Calu3 (cell line): ENCODE results near the gene STMND1. TPM values are rescaled to one million over a fixed set of nuclear protein-coding genes. Genes with fewer than 3 reads are reported as not detected.
"Not testable (repeated sequence)": the region's sequence is repeated elsewhere in the genome, so short reads cannot be mapped to it uniquely, and the experiment has no call there.

Experiments
- BruUV-seq: library from RNA; stranded (reverse); fragments of 400-500 nt; replicated peaks from 2 replicates; lab custom pipeline; 2021; lab: Mats Ljungman, UMichigan
- CTCF ChIA-PET: fragments of 300-600 bp; sonication (Branson Sonifier 250); formaldehyde crosslinking; loops from one replicate; lab custom pipeline; 2022; ENCODE audit warnings: antibody characterized with exemption; lab: Charles Lee
- DNase-seq: peaks from one replicate; pipeline ENCODE4 v3.0.0; 2022
- H3K27ac Mint-ChIP-seq: one replicate; pipeline ENCODE4 v1.8.0; 2022; ENCODE audit warnings: mixed read lengths; ENCODE audit not compliant: unreplicated experiment
- H3K27me3 Mint-ChIP-seq: one replicate; pipeline ENCODE4 v1.8.0; 2022; ENCODE audit warnings: mixed read lengths; ENCODE audit not compliant: unreplicated experiment
- H3K36me3 Mint-ChIP-seq: one replicate; pipeline ENCODE4 v1.8.0; 2022; ENCODE audit warnings: mild to moderate bottlenecking, moderate library complexity, mixed read lengths; ENCODE audit not compliant: insufficient read depth, unreplicated experiment
- H3K4me1 Mint-ChIP-seq: one replicate; pipeline ENCODE4 v1.8.0; 2022; ENCODE audit warnings: mild to moderate bottlenecking, low read depth, mixed read lengths; ENCODE audit not compliant: unreplicated experiment
- H3K4me3 Mint-ChIP-seq: one replicate; pipeline ENCODE4 v1.8.0; 2022; ENCODE audit warnings: mild to moderate bottlenecking, low read depth, moderate library complexity, mixed read lengths; ENCODE audit not compliant: unreplicated experiment
- H3K9me3 Mint-ChIP-seq: one replicate; pipeline ENCODE4 v1.8.0; 2022; ENCODE audit warnings: low read depth, mixed read lengths; ENCODE audit not compliant: unreplicated experiment
- intact Hi-C: fragments of 100-400 bp; cut with micrococcal nuclease; formaldehyde crosslinking; loops from one replicate; pipeline ENCODE4 v1.10.0; 2022; ENCODE audit not compliant: unreplicated experiment
- total RNA-seq: library from RNA; stranded (reverse); gene quantifications from 2 replicates; pipeline ENCODE4 v1.2.3, GENCODE V29; 2022
- TF ChIP-seq, protein P1 (sequence below): fragments of 200-600 bp; IDR thresholded peaks from one replicate; pipeline ENCODE4 v1.8.0; 2022; ENCODE audit warnings: antibody characterized with exemption; ENCODE audit not compliant: unreplicated experiment

STMND1 gene
- total RNA-seq, 1 experiment from 2014 or later, result 0.68 TPM

DNA sequence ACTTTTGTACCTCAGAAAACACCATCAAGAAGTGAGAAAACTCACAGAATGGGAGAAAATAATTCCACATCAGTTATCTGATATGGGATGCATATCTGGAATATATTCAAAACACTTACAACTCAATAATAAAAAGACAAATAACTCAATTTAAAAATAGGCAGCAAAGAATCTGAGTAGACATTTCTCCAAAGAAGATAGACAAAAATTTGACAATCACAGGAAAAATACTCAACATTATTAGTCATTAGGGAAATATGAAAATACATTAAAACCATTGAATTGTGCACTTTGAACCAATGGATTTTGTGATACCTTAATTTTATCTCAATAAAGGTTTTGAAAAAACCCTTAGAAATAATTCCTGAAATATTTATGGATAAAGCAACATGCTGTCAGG lies 36.9 kb upstream of the STMND1 start:
- Mint-ChIP-seq H3K27ac (no peak overlapping the region), H3K4me1 (no peaks in the 10 kb centered on the region), H3K4me3 (no peak overlapping the region), H3K36me3 (no peaks in the 10 kb centered on the region), H3K27me3 (no peaks in the 10 kb centered on the region), H3K9me3 (no peaks in the 10 kb centered on the region)
- CTCF ChIA-PET, result no interaction called here
- DNase-seq, result no peak
- TF ChIP-seq, protein P1, sequence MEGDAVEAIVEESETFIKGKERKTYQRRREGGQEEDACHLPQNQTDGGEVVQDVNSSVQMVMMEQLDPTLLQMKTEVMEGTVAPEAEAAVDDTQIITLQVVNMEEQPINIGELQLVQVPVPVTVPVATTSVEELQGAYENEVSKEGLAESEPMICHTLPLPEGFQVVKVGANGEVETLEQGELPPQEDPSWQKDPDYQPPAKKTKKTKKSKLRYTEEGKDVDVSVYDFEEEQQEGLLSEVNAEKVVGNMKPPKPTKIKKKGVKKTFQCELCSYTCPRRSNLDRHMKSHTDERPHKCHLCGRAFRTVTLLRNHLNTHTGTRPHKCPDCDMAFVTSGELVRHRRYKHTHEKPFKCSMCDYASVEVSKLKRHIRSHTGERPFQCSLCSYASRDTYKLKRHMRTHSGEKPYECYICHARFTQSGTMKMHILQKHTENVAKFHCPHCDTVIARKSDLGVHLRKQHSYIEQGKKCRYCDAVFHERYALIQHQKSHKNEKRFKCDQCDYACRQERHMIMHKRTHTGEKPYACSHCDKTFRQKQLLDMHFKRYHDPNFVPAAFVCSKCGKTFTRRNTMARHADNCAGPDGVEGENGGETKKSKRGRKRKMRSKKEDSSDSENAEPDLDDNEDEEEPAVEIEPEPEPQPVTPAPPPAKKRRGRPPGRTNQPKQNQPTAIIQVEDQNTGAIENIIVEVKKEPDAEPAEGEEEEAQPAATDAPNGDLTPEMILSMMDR, result no peak
- intact Hi-C loops, result no loop called here
- BruUV-seq, result no TSS peak

- DNase-seq, result no peak
- intact Hi-C loops, result no loop called here
- no TSS peak for BruUV-seq
- Mint-ChIP-seq H3K36me3 (no peaks in the 10 kb centered on the region), H3K4me3 (no peak overlapping the region), H3K27me3 (peaks cover 4% of the 10 kb centered on the region), H3K4me1 (no peaks in the 10 kb centered on the region), H3K27ac (no peak overlapping the region), H3K9me3 (no peaks in the 10 kb centered on the region)
- TF ChIP-seq, protein P1, result no peak
- CTCF ChIA-PET, result no interaction called here
Observed at GRCh38 chr6:17066610-17067009, 35.2 kb upstream of the STMND1 start.

DNA sequence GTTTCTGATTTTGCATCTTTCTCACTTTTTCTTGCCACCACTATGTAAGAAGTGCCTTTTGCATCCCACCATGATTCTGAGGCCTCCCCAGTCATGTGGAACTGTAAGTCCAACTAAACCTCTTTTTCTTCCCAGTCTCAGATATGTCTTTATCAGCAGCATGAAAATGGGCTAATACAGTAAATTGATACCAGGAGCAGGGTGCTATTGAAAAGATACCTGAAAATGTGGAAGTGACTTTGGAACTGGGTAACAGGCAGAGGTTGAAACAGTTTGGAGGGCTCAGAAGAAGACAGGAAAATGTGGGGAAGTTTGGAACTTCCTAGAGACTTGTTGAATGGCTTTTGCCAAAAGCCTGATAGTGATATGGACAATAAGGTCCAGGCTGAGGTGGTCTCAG lies 32.9 kb upstream of the STMND1 start:
- H3K27ac Mint-ChIP-seq, H3K36me3 Mint-ChIP-seq, H3K4me3 Mint-ChIP-seq, DNase-seq, H3K4me1 Mint-ChIP-seq, H3K9me3 Mint-ChIP-seq, CTCF ChIA-PET, intact Hi-C loops, BruUV-seq: not testable (repeated sequence)
- H3K27me3 Mint-ChIP-seq, result peaks cover 15% of the 10 kb centered on the region

DNA sequence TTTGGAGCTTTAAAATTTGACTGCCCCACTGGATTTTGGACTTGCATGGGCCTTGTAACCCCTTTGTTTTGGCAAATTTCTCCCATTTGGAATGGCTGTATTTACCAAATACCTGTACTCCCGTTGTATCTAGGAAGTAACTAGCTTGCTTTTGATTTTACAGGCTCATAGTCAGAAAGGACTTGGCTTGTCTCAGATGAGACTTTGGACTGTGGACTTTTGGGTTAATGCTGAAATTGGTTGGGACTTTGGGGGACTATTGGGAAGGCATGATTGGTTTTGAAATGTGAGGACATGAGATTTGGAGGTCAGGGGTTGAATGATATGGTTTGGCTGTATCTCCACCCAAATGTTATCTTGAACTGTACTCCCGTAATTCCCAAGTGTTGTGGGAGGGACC lies 31.4 kb upstream of the STMND1 start:
- BruUV-seq, CTCF ChIA-PET: not testable (repeated sequence)

GRCh38 chr6:17073596-17073995 lies 28.3 kb upstream of the STMND1 start:
- H3K36me3 Mint-ChIP-seq, intact Hi-C loops, H3K9me3 Mint-ChIP-seq, BruUV-seq, H3K27ac Mint-ChIP-seq, H3K4me3 Mint-ChIP-seq, DNase-seq, CTCF ChIA-PET, H3K4me1 Mint-ChIP-seq: not testable (repeated sequence)
- peaks cover 48% of the 10 kb centered on the region for H3K27me3 Mint-ChIP-seq

More for the DNA sequence above, 31.4 kb upstream of the STMND1 start:
- H3K4me1 Mint-ChIP-seq, DNase-seq, H3K27ac Mint-ChIP-seq, intact Hi-C loops, H3K4me3 Mint-ChIP-seq, H3K9me3 Mint-ChIP-seq, H3K36me3 Mint-ChIP-seq: not testable (repeated sequence)
- H3K27me3 Mint-ChIP-seq, result peaks cover 29% of the 10 kb centered on the region

- Mint-ChIP-seq H3K4me1 (no peaks in the 10 kb centered on the region), H3K4me3 (no peak overlapping the region), H3K27me3 (peaks cover 30% of the 10 kb centered on the region), H3K9me3 (peaks cover 3% of the 10 kb centered on the region), H3K36me3 (no peaks in the 10 kb centered on the region), H3K27ac (no peak overlapping the region)
- BruUV-seq, result no TSS peak
- no peak for DNase-seq
- TF ChIP-seq, protein P1, result no peak
- CTCF ChIA-PET, result no interaction called here
- intact Hi-C loops, result loop anchor here (10.0 kb wide), 1 partner anchor 566 kb away; no protein-coding TSS in a partner anchor
Observed at GRCh38 chr6:17081273-17081672, 20.6 kb upstream of the STMND1 start.
